GM13976 (cell line): Measurements from ENCODE around the gene FAM221B.

Experiments used
- DNase-seq: peaks from one replicate; pipeline ENCODE4 v3.0.0; 2012; ENCODE audit warnings: low spot score
- in situ Hi-C: fragments of 300-500 bp; cut with MboI; formaldehyde crosslinking; loops from one replicate; pipeline ENCODE4 v1.12.0; 2022; ENCODE audit warnings: low sequenced_read_pairs, mixed read lengths, inconsistent platforms; ENCODE audit not compliant: unreplicated experiment
- TF ChIP-seq, protein P1 (sequence below): IDR thresholded peaks from 2 replicates; pipeline ENCODE4 v1.5.1; 2012; ENCODE audit warnings: borderline replicate concordance, mild to moderate bottlenecking; ENCODE audit not compliant: insufficient read depth; ENCODE audit errors: extremely low read depth, missing control alignments, control extremely low read depth

Gene FAM221B

GRCh38 chr9:35814841-35815543 is 13.5 kb downstream of the FAM221B start, which contains the start of gene HINT2:
HINT2 (minus strand) TSS chr9:35815042; CDS start chr9:35814979, 63 bp downstream.
- DNase-seq: peak; percentile 96
- in situ Hi-C loops: no loop called here
- TF ChIP-seq, protein P1, sequence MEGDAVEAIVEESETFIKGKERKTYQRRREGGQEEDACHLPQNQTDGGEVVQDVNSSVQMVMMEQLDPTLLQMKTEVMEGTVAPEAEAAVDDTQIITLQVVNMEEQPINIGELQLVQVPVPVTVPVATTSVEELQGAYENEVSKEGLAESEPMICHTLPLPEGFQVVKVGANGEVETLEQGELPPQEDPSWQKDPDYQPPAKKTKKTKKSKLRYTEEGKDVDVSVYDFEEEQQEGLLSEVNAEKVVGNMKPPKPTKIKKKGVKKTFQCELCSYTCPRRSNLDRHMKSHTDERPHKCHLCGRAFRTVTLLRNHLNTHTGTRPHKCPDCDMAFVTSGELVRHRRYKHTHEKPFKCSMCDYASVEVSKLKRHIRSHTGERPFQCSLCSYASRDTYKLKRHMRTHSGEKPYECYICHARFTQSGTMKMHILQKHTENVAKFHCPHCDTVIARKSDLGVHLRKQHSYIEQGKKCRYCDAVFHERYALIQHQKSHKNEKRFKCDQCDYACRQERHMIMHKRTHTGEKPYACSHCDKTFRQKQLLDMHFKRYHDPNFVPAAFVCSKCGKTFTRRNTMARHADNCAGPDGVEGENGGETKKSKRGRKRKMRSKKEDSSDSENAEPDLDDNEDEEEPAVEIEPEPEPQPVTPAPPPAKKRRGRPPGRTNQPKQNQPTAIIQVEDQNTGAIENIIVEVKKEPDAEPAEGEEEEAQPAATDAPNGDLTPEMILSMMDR: no peak

DNA sequence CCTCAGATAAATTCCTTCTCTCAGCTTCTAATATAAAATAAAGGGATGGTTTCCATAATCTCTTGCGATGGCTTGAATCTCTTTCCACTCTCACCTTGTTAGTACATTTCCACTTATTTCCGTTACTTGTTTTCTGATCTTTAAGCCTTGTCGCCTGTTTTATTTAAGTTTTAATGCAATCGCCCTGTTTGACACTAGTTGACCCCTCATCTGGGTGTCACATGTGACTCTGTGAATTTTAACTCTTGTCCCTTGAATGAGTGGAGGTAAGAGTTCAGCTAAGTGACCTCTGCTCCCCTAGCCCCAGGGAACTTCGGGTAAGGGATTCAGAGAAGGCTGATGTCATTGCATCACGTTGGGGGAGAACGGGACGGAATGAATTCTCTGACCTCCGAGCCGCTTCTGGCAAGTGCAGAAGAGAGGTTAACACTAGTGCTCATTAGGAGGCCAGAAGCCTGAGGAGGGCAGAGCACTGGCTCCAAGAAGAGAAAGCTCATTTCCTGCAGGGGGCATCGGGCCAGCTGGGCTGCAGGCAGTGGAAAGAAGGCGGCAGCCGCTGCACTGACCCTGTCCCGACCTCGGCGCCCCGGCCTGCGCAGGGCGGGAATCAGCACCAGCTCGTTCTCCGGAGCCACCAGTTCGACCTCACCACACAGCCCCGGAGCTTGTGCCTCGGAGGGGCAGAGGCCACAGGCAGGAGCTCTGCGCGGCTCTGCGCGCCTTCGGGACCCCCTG is 14.3 kb downstream of the FAM221B start:
- DNase-seq: peak; percentile 57
- in situ Hi-C loops: no loop called here
- TF ChIP-seq, protein P1: no peak

DNA sequence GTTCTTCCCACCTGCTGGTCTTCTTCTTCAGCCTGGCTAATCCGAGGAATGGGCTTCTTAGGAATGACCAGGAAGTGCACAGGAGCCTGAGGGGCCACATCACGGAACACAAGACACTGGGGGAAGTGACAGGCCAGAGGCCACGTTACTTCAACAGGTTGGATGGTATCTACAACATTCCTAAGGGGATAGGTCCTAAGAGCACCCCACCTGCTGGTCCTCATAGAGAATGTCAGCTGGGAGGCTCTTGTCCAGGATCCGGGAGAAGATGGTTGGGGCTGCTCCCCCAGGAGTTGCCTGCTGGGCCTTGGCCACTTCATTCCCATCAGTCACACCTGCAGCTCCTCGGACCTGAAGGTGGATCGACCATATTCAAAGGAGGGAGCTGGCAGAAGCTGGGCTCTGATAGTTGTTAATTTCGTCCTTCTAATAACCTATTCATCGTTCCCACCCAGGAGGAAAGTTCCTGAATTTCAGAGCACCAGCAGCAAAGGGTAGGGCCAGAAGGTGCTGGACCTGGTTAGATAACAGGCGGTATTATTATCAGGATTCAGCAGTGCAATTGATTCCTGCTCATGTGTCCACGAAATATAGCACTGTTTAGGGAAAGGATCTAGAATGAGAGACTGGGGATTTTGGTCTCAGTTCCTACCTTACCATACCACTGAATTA is 15.0 kb downstream of the FAM221B start:
- TF ChIP-seq, protein P1: no peak

DNA sequence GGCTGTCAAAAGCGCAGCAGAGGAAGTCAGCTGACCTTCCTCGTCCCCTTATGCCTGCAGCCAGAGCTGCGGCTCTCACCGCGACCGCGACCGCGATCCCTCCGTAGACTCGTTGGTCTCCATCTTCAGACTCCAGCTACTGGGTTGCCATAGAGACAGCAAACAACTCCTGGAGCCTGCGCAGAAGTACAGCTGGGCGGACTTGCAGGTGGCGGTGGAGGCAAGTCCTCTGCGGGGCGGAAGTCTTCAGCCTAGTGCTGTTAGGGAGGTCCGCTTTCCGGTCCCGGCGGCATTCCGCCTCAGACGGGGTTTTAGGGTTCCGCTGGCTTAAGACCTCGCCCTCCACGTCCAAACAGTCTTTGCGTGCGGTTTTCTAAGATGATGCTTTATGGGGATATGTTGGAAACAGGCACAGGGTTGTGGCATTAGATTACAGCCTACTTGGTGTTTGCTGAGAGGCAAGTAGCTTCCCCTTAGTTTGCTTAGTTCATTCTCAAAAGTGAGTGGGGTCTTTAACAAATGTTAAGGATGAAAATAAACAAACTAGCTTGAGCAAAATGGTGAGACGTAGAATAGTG is 16.4 kb downstream of the FAM221B start, which contains the start of gene SPAG8:
TSS of gene SPAG8 (minus strand) at position 238 of the 578 bp plus-strand sequence. CDS start at position 123, 115 bp downstream.
- peak; percentile 94 for DNase-seq
- in situ Hi-C loops: no loop called here
- TF ChIP-seq, protein P1: no peak

More for the DNA sequence above, 15.0 kb downstream of the FAM221B start:
- in situ Hi-C loops: no loop called here
- no peak for DNase-seq

GRCh38 chr9:35811381-35812024 is 17.0 kb downstream of the FAM221B start:
- in situ Hi-C loops: no loop called here
- TF ChIP-seq, protein P1: no peak
- DNase-seq: no peak

DNA sequence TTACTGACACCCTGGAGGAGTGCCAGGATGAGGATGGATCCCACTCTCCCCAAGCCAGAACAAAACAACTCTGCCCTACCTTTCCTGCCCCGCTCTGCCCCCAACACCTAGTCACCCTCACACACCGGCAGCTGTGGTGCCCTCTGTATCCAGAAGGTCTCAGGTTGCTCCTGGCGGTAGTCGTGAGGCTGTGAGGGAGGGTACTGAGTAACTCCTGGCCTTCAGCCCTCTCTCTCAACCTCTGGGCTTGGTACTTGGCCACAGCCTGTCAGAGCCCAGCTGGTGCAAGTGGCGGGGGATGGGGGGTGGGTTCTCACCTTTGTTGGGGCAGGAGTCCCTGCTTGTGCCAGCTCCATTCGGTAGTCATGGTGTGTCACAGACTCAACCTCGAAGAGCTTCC is 18.4 kb downstream of the FAM221B start:
- TF ChIP-seq, protein P1: no peak
- in situ Hi-C loops: no loop called here
- DNase-seq: no peak
